GM23338 (cell line): ENCODE measurements around the gene IL22. TPM values are rescaled to one million over a fixed set of nuclear protein-coding genes. Genes with fewer than 3 reads are reported as not detected.

Experiments used
- ATAC-seq: fragments of 200-7000 bp; cut with Tn5 transposase; 3 replicates; pipeline ENCODE4 v1.9.1; 2020
- DNase-seq: peaks from one replicate; pipeline ENCODE4 v3.0.0-alpha.2; 2015; ENCODE audit warnings: low spot score
- H2AFZ ChIP-seq: fragments of 200-600 bp; sonication (generic); 2 replicates; pipeline ENCODE4 v1.8.0; 2016; ENCODE audit warnings: antibody characterized with exemption, mild to moderate bottlenecking, moderate library complexity
- H3F3A ChIP-seq: fragments of 200-600 bp; sonication (generic); replicated peaks from 2 replicates; pipeline ENCODE4 v1.8.0; 2017; ENCODE audit warnings: antibody characterized with exemption, mixed run types, low read depth
- H3K27ac ChIP-seq: fragments of 200-600 bp; sonication (generic); 2 replicates; pipeline ENCODE4 v1.6.1; 2016; ENCODE audit warnings: low read depth
- H3K27me3 ChIP-seq: fragments of 200-600 bp; sonication (generic); 2 replicates; pipeline ENCODE4 v1.8.0; 2016; ENCODE audit warnings: mild to moderate bottlenecking, mixed run types, moderate library complexity; ENCODE audit not compliant: insufficient read depth
- H3K36me3 ChIP-seq: fragments of 200-600 bp; sonication (generic); 2 replicates; pipeline ENCODE4 v1.8.0; 2016; ENCODE audit warnings: mild to moderate bottlenecking; ENCODE audit not compliant: insufficient read depth
- H3K4me1 ChIP-seq: fragments of 200-600 bp; sonication (generic); 2 replicates; pipeline ENCODE4 v1.8.0; 2016; ENCODE audit warnings: mild to moderate bottlenecking, moderate library complexity; ENCODE audit not compliant: insufficient read depth
- H3K4me2 ChIP-seq: fragments of 200-600 bp; sonication (generic); 2 replicates; pipeline ENCODE4 v1.7.1; 2017; ENCODE audit warnings: mixed run types
- H3K4me3 ChIP-seq: fragments of 200-600 bp; sonication (generic); 2 replicates; pipeline ENCODE4 v1.6.1; 2016; ENCODE audit warnings: mixed run types
- H3K79me2 ChIP-seq: fragments of 200-600 bp; sonication (generic); replicated peaks from 2 replicates; pipeline ENCODE4 v1.8.0; 2017; ENCODE audit warnings: mild to moderate bottlenecking; ENCODE audit not compliant: insufficient read depth
- H3K9me2 ChIP-seq: fragments of 200-600 bp; sonication (generic); 2 replicates; pipeline ENCODE4 v1.8.0; 2017; ENCODE audit not compliant: insufficient read depth
- H4K20me1 ChIP-seq: fragments of 200-600 bp; sonication (generic); replicated peaks from 2 replicates; pipeline ENCODE4 v1.8.0; 2017; ENCODE audit warnings: mild to moderate bottlenecking; ENCODE audit not compliant: insufficient read depth
- H3K27ac Mint-ChIP-seq: 2 replicates; pipeline ENCODE4 v1.8.0; 2020; ENCODE audit warnings: inconsistent platforms, mild to moderate bottlenecking, moderate library complexity, mixed read lengths
- H3K27me3 Mint-ChIP-seq: 3 replicates; pipeline ENCODE4 v1.8.0; 2022; ENCODE audit warnings: low read depth, mild to moderate bottlenecking, moderate library complexity, mixed read lengths, inconsistent platforms; ENCODE audit not compliant: insufficient read depth, poor library complexity
- H3K36me3 Mint-ChIP-seq: 3 replicates; pipeline ENCODE4 v1.8.0; 2021; ENCODE audit warnings: low read depth, mild to moderate bottlenecking, inconsistent platforms, moderate library complexity, mixed read lengths
- H3K4me1 Mint-ChIP-seq: 3 replicates; pipeline ENCODE4 v1.8.0; 2020; ENCODE audit warnings: mild to moderate bottlenecking, inconsistent platforms, mixed read lengths
- H3K4me3 Mint-ChIP-seq: 3 replicates; pipeline ENCODE4 v1.8.0; 2021; ENCODE audit warnings: moderate library complexity, mild to moderate bottlenecking, inconsistent platforms, mixed read lengths
- H3K9me3 Mint-ChIP-seq: 3 replicates; pipeline ENCODE4 v1.8.0; 2020; ENCODE audit warnings: moderate library complexity, mild to moderate bottlenecking, inconsistent platforms, mixed read lengths
- CTCF ChIP-seq, 2 experiments: fragments of 200-600 bp in 1 of 2; sonication (generic) in 1 of 2; conservative IDR thresholded peaks; 2 replicates each; pipeline versions ENCODE4 v1.5.1 to v1.6.1; 2016 to 2017; ENCODE audit warnings: antibody characterized with exemption in 2 of 2, low read depth in 2 of 2, mild to moderate bottlenecking in 2 of 2, moderate library complexity in 1 of 2
- ETS1 ChIP-seq: IDR thresholded peaks from 2 replicates; pipeline ENCODE4 v1.6.1; 2016; ENCODE audit warnings: antibody characterized with exemption
- EZH2phosphoT487 ChIP-seq: fragments of 200-600 bp; sonication (generic); IDR thresholded peaks from one replicate; pipeline ENCODE4 v1.8.1; 2018; ENCODE audit warnings: antibody characterized with exemption; ENCODE audit not compliant: unreplicated experiment
- JUNB ChIP-seq: IDR thresholded peaks from one replicate; pipeline ENCODE4 v1.6.1; 2016; ENCODE audit warnings: antibody characterized with exemption; ENCODE audit not compliant: unreplicated experiment
- NANOG ChIP-seq: IDR thresholded peaks from 2 replicates; pipeline ENCODE4 v1.6.1; 2016; ENCODE audit warnings: antibody characterized with exemption, borderline replicate concordance
- POLR2AphosphoS5 ChIP-seq: IDR thresholded peaks from 2 replicates; pipeline ENCODE4 v1.6.1; 2016; ENCODE audit warnings: antibody characterized with exemption, low read depth
- STAT1 ChIP-seq: IDR thresholded peaks from one replicate; pipeline ENCODE4 v1.6.1; 2016; ENCODE audit warnings: antibody characterized with exemption; ENCODE audit not compliant: unreplicated experiment
- ZNF114 ChIP-seq: fragments of 250-450 bp; sonication (Bioruptor Pico); IDR thresholded peaks from 2 replicates; pipeline ENCODE4 v1.5.0; 2020; ENCODE audit warnings: mild to moderate bottlenecking, moderate library complexity
- ZNF331 ChIP-seq: fragments of 250-450 bp; sonication (Bioruptor Pico); IDR thresholded peaks from 2 replicates; pipeline ENCODE4 v1.5.0; 2020; ENCODE audit warnings: low read depth, mild to moderate bottlenecking, moderate library complexity
- polyA plus RNA-seq: library from polyadenylated mRNA; unstranded; fragments of >200 nt; fragmentation: Nextera tagmentation; extraction: Ambion mirVana; gene quantifications from 2 replicates; pipeline ENCODE4 v1.2.1, GENCODE V29; 2016
- total RNA-seq: library from RNA; depleted of rRNA; stranded (reverse); fragments of >200 nt; shearing (Covaris generic); gene quantifications from 2 replicates; pipeline ENCODE4 v1.2.3, GENCODE V29; 2014

The IL22 gene
- total and polyA plus RNA-seq, 2 experiments from 2014 or later = not detected

GRCh38 chr12:68237619-68238018, 15.8 kb downstream of the IL22 start:
- Histone ChIP-seq H3K36me3 (no peaks in the 10 kb centered on the region), H2AFZ (peak overlapping the region; percentile 69; the same call in 1 of the 2 replicates), H3K79me2 (no peaks in the 10 kb centered on the region), H3K27me3 (no peaks in the 10 kb centered on the region), H4K20me1 (no peaks in the 10 kb centered on the region), H3K4me3 (no peak overlapping the region), H3K27ac (no peak overlapping the region), H3K9me2 (peaks cover 2% of the 10 kb centered on the region; the same call in 1 of the 2 replicates), H3F3A (no peaks in the 10 kb centered on the region), H3K4me2 (no peak overlapping the region), H3K4me1 (no peaks in the 10 kb centered on the region)
- Mint-ChIP-seq H3K4me1 (no peaks in the 10 kb centered on the region; the same call in 1 of the 3 replicates), H3K27ac (no peak overlapping the region), H3K4me3 (no peak overlapping the region), H3K27me3 (no peaks in the 10 kb centered on the region), H3K36me3 (no peaks in the 10 kb centered on the region), H3K9me3 (no peaks in the 10 kb centered on the region)
- DNase-seq (no peak), ATAC-seq (no peak)
- TF ChIP-seq POLR2AphosphoS5 = no peak
- TF ChIP-seq JUNB = no peak
- TF ChIP-seq ETS1 = no peak
- no peak for TF ChIP-seq EZH2phosphoT487
- no peak for TF ChIP-seq NANOG
- no peak for TF ChIP-seq ZNF331 (CRISPR knock-in tag)
- no peak for TF ChIP-seq CTCF (conservative IDR thresholded peaks at IDR 0.05; ENCODE audit: low read depth in 2 of 2)
- no peak for TF ChIP-seq STAT1
- TF ChIP-seq ZNF114 (CRISPR knock-in tag) = no peak

GRCh38 chr12:68237078-68237477, 16.3 kb downstream of the IL22 start:
- no peaks in the 10 kb centered on the region for H3K27me3 Mint-ChIP-seq
- Histone ChIP-seq H3K36me3 (no peaks in the 10 kb centered on the region), H3K27me3 (no peaks in the 10 kb centered on the region), H4K20me1 (no peaks in the 10 kb centered on the region), H3K79me2 (no peaks in the 10 kb centered on the region), H3K27ac (no peak overlapping the region), H3K9me2 (no peaks in the 10 kb centered on the region), H3F3A (no peaks in the 10 kb centered on the region), H3K4me1 (no peaks in the 10 kb centered on the region), H2AFZ (peak overlapping the region; percentile 69; the same call in 1 of the 2 replicates), H3K4me2 (no peak overlapping the region), H3K4me3 (no peak overlapping the region)
- H3K4me3 Mint-ChIP-seq = no peak overlapping the region
- ATAC-seq (no peak), DNase-seq (no peak)
- H3K27ac Mint-ChIP-seq = no peak overlapping the region
- no peaks in the 10 kb centered on the region for H3K9me3 Mint-ChIP-seq
- H3K4me1 Mint-ChIP-seq = no peaks in the 10 kb centered on the region; the same call in 1 of the 3 replicates
- peak; percentile 16; a peak in 2 of 4 replicates for TF ChIP-seq CTCF (conservative IDR thresholded peaks at IDR 0.05; ENCODE audit: low read depth in 2 of 2)
- no peak for TF ChIP-seq JUNB
- no peak for TF ChIP-seq EZH2phosphoT487
- no peaks in the 10 kb centered on the region for H3K36me3 Mint-ChIP-seq
